Kidney (tissue), 14 donors: Measurements from ENCODE around the gene PGBD5. TPM values are rescaled to one million over a fixed set of nuclear protein-coding genes. Genes with fewer than 3 reads are reported as not detected.

Experiments used
- DNase-seq, 5 donors: peaks; one replicate each; pipeline ENCODE4 v3.0.0-alpha.2; 2013 to 2020
- FAIRE-seq: peaks from 2 replicates; lab custom pipeline; 2012; peaks lifted over from hg19 to GRCh38; lab: Jason Lieb, UNC
- H3K27ac ChIP-seq, 2 donors: one replicate each; pipeline ENCODE4 v1.7.0; 2013; ENCODE audit warnings: low read depth in 2 of 2, low read length in 2 of 2, inconsistent platforms in 1 of 2
- H3K27me3 ChIP-seq: one replicate; pipeline ENCODE4 v1.7.1; 2013; ENCODE audit warnings: low read length, inconsistent platforms; ENCODE audit not compliant: control insufficient read depth, insufficient read depth
- H3K36me3 ChIP-seq, 3 donors: one replicate each; pipeline versions ENCODE4 v1.7.0 to v1.7.1; 2013; ENCODE audit warnings: low read length in 3 of 3, control low read depth in 1 of 3, inconsistent platforms in 1 of 3; ENCODE audit not compliant: insufficient read depth in 3 of 3, control insufficient read depth in 2 of 3
- H3K4me1 ChIP-seq, 3 donors: one replicate each; pipeline versions ENCODE4 v1.7.0 to v1.7.1; 2013; ENCODE audit warnings: low read length in 3 of 3, inconsistent platforms in 1 of 3, low read depth in 1 of 3; ENCODE audit not compliant: control insufficient read depth in 2 of 3, insufficient read depth in 2 of 3
- H3K4me3 ChIP-seq, 3 donors: one replicate each; pipeline versions ENCODE4 v1.7.0 to v1.8.1; 2013; ENCODE audit warnings: low read length in 3 of 3, control low read depth in 1 of 3, inconsistent platforms in 1 of 3
- H3K9ac ChIP-seq, 3 donors: one replicate each; pipeline versions ENCODE4 v1.7.0 to v1.7.1; 2013; ENCODE audit warnings: low read length in 3 of 3, control low read depth in 1 of 3, inconsistent platforms in 1 of 3
- H3K9me3 ChIP-seq, 3 donors: one replicate each; pipeline versions ENCODE4 v1.7.0 to v1.7.1; 2013; ENCODE audit warnings: low read length in 3 of 3, control low read depth in 1 of 3, inconsistent platforms in 1 of 3; ENCODE audit not compliant: control insufficient read depth in 2 of 3, insufficient read depth in 1 of 3
- intact Hi-C: fragments of 100-400 bp; cut with DNase I; formaldehyde crosslinking; loops from one replicate; pipeline ENCODE4 v1.11.1; 2022
- polyA plus RNA-seq: library from polyadenylated mRNA; stranded (reverse); fragments of 350-450 nt; fragmentation: Illumina TruSeq; extraction: RNeasy Lipid Tissue Mini Kit (QIAGEN cat#74804); gene quantifications from one replicate; pipeline ENCODE4 v1.2.3, GENCODE V29; 2014; ENCODE audit warnings: low read depth, low replicate concordance; ENCODE audit not compliant: insufficient read depth
- total RNA-seq: library from RNA; stranded (reverse); fragmentation: NEBNext Ultra II Directional; extraction: Animal tissue kit (Norgen Biotek cat#: 25700); gene quantifications from one replicate; pipeline ENCODE4 v1.2.1, GENCODE V29; 2021
- TF ChIP-seq, protein P1 (sequence below): IDR thresholded peaks from 3 replicates; pipeline ENCODE4 v1.5.1; 2012; ENCODE audit warnings: mild to moderate bottlenecking, moderate library complexity, borderline replicate concordance; ENCODE audit not compliant: insufficient read depth; ENCODE audit errors: extremely low read depth
- donor health status: control.
- donor health status: control.
- donor health status: control.
- donor health status: control.
- donor health status: control.
- donor health status: DM: yes; HTN: yes; CAD: no.
- donor health status: Normal renal cell carcinoma (clear cell type).

Gene PGBD5
- total and polyA plus RNA-seq, 2 donors from 2014 or later: 2.0 to 3.7 TPM

DNA sequence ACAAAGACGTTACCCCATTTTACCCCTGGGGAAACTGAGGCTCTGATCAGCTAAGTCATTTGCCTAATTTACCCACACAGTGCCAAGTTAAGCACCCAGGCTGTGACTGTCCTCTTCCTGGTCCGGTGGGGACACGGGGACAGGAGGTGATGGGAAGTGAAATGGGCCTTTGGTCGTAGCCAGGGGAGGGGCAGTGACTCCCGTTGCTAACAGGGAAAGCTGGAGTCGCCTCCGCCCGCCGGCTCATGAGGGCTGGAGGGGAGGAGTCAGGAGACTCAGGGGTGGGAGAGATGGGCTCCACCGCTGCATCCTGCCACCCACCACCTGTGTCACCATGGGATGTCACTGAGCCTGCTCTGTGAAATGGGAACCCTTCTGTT, 139.3 kb downstream of the PGBD5 start:
- Histone ChIP-seq H3K9ac (no peak overlapping the region), H3K36me3 (no peaks in the 10 kb centered on the region), H3K4me1 (no peaks in the 10 kb centered on the region), H3K9me3 (no peaks in the 10 kb centered on the region), H3K27ac (no peak overlapping the region), H3K4me3 (no peak overlapping the region), H3K27me3 (no peaks in the 10 kb centered on the region)
- TF ChIP-seq, protein P1, sequence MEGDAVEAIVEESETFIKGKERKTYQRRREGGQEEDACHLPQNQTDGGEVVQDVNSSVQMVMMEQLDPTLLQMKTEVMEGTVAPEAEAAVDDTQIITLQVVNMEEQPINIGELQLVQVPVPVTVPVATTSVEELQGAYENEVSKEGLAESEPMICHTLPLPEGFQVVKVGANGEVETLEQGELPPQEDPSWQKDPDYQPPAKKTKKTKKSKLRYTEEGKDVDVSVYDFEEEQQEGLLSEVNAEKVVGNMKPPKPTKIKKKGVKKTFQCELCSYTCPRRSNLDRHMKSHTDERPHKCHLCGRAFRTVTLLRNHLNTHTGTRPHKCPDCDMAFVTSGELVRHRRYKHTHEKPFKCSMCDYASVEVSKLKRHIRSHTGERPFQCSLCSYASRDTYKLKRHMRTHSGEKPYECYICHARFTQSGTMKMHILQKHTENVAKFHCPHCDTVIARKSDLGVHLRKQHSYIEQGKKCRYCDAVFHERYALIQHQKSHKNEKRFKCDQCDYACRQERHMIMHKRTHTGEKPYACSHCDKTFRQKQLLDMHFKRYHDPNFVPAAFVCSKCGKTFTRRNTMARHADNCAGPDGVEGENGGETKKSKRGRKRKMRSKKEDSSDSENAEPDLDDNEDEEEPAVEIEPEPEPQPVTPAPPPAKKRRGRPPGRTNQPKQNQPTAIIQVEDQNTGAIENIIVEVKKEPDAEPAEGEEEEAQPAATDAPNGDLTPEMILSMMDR: no peak
- FAIRE-seq (no peak), DNase-seq (peak in 1 of 5 donors; percentile 41)
- intact Hi-C loops: no loop called here

DNA sequence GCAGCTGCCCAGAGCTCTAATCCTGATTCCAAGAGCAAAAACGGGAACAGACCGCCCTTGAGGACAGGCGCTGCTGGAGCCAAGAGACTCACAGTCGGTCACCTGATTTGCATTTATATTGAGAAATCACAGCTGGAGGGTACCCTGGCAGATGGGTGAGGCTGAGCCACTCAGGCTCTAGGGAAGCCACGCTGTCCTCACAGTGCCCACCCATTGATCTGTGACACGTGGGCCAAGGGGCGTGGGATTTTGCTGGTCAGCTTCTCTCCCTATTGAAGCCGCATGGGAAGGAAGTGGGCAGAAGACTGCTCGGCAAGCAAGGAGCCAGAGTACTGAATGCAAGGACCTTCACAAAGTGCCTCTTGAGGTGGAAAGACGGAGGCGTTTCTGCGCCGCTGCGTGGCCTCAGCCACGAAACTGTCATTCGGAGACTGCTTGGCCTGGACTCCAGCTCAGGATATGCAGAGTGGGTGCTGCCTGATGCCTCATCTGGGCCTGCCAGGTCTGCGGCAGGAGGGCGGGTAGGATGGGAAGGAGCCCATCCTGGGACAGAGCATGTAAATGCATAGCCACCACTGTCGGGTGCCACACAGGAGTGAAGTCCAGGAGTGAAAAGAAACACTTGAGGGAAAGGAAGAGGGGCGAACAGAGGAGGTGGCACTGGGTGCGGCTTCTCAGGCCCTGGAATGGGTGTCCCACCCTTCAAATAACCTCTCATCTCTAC, 139.8 kb downstream of the PGBD5 start:
- intact Hi-C loops: no loop called here
- FAIRE-seq (no peak), DNase-seq (peak in 1 of 5 donors; percentile 52)
- H3K36me3 ChIP-seq: no peaks in the 10 kb centered on the region
- H3K9me3 ChIP-seq: no peaks in the 10 kb centered on the region
- TF ChIP-seq, protein P1: no peak
- no peaks in the 10 kb centered on the region for H3K27me3 ChIP-seq
- no peak overlapping the region for H3K9ac ChIP-seq
- no peak overlapping the region for H3K27ac ChIP-seq
- no peaks in the 10 kb centered on the region for H3K4me1 ChIP-seq
- no peak overlapping the region for H3K4me3 ChIP-seq

DNA sequence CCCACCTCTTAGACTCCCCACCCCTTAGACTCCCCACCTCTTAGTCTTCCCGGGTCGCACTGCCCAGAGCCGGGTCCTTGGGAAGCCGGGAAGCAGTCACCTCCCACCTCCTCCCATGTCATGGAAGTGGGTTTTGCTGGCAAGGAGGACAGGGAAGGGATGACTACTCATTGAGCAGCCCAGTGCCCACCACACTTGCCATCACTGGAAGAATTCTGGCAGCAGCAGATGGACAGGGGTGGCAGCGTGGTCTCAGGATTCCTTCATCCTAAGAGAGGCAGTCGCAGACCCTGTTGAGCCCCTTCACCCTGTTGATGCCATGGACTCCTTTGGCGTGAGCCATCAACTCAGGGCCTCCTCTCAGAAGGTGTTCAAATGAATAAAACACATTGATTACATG, 140.8 kb downstream of the PGBD5 start:
- peak in 1 of 5 donors; percentile 15 for DNase-seq
- Histone ChIP-seq H3K27me3 (no peaks in the 10 kb centered on the region), H3K9me3 (no peaks in the 10 kb centered on the region), H3K4me3 (no peak overlapping the region), H3K36me3 (no peaks in the 10 kb centered on the region), H3K27ac (no peak overlapping the region), H3K9ac (no peak overlapping the region), H3K4me1 (no peaks in the 10 kb centered on the region)
- TF ChIP-seq, protein P1: no peak
- FAIRE-seq: no peak
- intact Hi-C loops: no loop called here
